Right lobe of liver (tissue), 6 donors: ENCODE measurements around the gene MAST2. TPM values are rescaled to one million over a fixed set of nuclear protein-coding genes. Genes with fewer than 3 reads are reported as not detected.
"Not testable (repeated sequence)": the region's sequence is repeated elsewhere in the genome, so short reads cannot be mapped to it uniquely, and the experiment has no call there.

ENCODE experiments used
- ATAC-seq, 4 donors: fragments of 200-7000 bp; cut with Tn5 transposase; one replicate each; pipeline ENCODE4 v1.9.1; 2020; ENCODE audit warnings: mild to moderate bottlenecking in 4 of 4, moderate library complexity in 4 of 4
- DNase-seq, 3 donors: peaks; one replicate each; pipeline ENCODE4 v3.0.0-alpha.2; 2020
- H3K27ac ChIP-seq, 3 donors: fragments of 200-600 bp; one replicate each; pipeline ENCODE4 v1.8.0; 2022
- H3K27me3 ChIP-seq, 2 donors: fragments of 200-600 bp; one replicate each; pipeline ENCODE4 v1.8.0; 2022
- H3K36me3 ChIP-seq, 4 donors: fragments of 200-600 bp; sonication (generic) in 1 of 4; one replicate each; pipeline versions ENCODE4 v1.5.1 to v1.8.0; 2017 to 2022; ENCODE audit warnings: control low read depth in 1 of 4
- H3K4me1 ChIP-seq, 4 donors: fragments of 200-600 bp; sonication (generic) in 1 of 4; one replicate each; pipeline versions ENCODE4 v1.5.1 to v1.8.0; 2017 to 2022; ENCODE audit warnings: control low read depth in 1 of 4
- H3K4me3 ChIP-seq, 3 donors: fragments of 200-600 bp; one replicate each; pipeline ENCODE4 v1.8.0; 2022
- H3K9me3 ChIP-seq, 4 donors: fragments of 200-600 bp; sonication (generic) in 1 of 4; one replicate each; pipeline versions ENCODE4 v1.5.1 to v1.8.0; 2017 to 2022; ENCODE audit warnings: control low read depth in 1 of 4
- CTCF ChIP-seq, 4 donors: fragments of 200-600 bp in 3 of 4; fragments of 450-650 bp in 1 of 4; IDR thresholded peaks; one replicate each; pipeline versions ENCODE4 v1.5.1 to v1.8.0; 2016 to 2022; ENCODE audit warnings: antibody characterized with exemption in 4 of 4, mild to moderate bottlenecking in 2 of 4
- POLR2A ChIP-seq: fragments of 450-650 bp; IDR thresholded peaks from one replicate; pipeline ENCODE4 v1.6.1; 2017; ENCODE audit warnings: antibody characterized with exemption, mild to moderate bottlenecking
- WGBS: methylation state at CpG from one replicate; pipeline ENCODE4 v1.1.6; 2018; ENCODE audit warnings: low coverage, low lambda C conversion rate; ENCODE audit not compliant: insufficient coverage; ENCODE audit errors: missing lambda C conversion rate; 5-methylcytosine and 5-hydroxymethylcytosine counted together
- intact Hi-C, 2 donors: fragments of 100-400 bp; cut with DNase I; formaldehyde crosslinking; loops; one replicate each; pipeline versions ENCODE4 v1.11.2 to v1.14.1; 2022
- total RNA-seq, 6 experiments: library from RNA; depleted of rRNA in 2 of 6; stranded (reverse); fragments of >200 nt in 2 of 6; fragmentation: NEBNext Ultra II Directional in 3 of 6; extraction: Animal tissue kit (Norgen Biotek cat#: 25700) in 3 of 6; gene quantifications; one replicate each; pipeline versions ENCODE4 v1.1.0 to v1.2.4, GENCODE V29; 2016 to 2023
- donor health status: DM: no; HTN: yes; CAD: no.
- donor health status: DM: no; HTN: no; CAD: no.
- donor health status: DM: no; HTN: no; CAD: no.
- donor health status: DM: no; HTN: yes; CAD: no.
- donor health status: DM: no; HTN: yes; CAD: no.

The MAST2 gene
- total RNA-seq, 6 experiments from 2014 or later = 9.9 to 14.9 (median 12.3) TPM

DNA sequence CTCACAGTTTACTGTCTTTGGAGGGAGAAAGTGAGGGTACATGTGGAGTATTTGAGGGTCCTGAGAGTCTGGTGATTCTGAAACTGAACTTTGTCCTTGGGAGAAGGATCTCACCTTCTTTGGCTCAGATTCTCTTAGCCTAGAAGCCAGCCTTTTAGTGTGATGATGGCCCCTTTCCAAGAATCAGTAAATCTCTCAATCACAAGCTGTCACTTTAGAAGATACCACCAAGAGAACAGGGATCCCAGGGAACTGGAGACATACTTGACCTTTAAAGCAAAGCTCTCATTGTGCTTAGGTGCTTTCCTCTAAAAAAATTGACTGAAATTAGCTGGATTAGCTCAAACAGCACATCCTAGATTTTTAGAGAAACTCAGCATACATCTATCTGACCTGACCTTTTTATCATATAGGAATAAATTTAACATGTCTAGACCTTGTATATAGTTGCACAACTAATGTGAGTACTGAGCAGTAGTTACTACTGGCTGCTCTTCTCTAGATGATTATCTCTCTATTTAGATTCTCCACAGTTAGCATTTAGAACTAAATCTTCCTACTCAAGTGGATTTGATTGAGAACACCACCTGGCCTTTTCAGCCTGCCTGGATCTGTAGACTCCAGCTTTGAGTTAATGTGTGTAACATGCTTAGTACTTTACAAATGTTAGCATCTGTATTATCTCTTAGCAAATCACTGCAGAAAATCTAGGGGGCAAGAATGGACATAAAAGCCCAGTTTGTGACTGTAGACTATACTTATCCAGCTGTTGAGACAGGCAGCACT, 157.7 kb downstream of the MAST2 start:
- Histone ChIP-seq H3K4me3 (no peak overlapping the region), H3K27me3 (no peaks in the 10 kb centered on the region), H3K9me3 (no peaks in the 10 kb centered on the region), H3K27ac (no peak overlapping the region), H3K4me1 (no peaks in the 10 kb centered on the region), H3K36me3 (no peaks in the 10 kb centered on the region)
- intact Hi-C loops = no loop called here
- no peak for DNase-seq
- TF ChIP-seq POLR2A = no peak
- no peak for ATAC-seq

- WGBS = 100% methylated on average over 4 of the region's 4 CpGs
- H3K4me3 ChIP-seq, ATAC-seq: not testable (repeated sequence)
These were observed 158.5 kb downstream of the MAST2 start for GRCh38 chr1:45961936-45962335.

GRCh38 chr1:45968941-45969666, 165.7 kb downstream of the MAST2 start:
- no peak for ATAC-seq
- WGBS = 89% methylated on average over 9 of the region's 9 CpGs

More at GRCh38 chr1:45961936-45962335, 158.5 kb downstream of the MAST2 start:
- H3K4me1 ChIP-seq, H3K9me3 ChIP-seq, H3K36me3 ChIP-seq, H3K27me3 ChIP-seq, DNase-seq, H3K27ac ChIP-seq, intact Hi-C loops: not testable (repeated sequence)

GRCh38 chr1:45969866-45970265, 166.5 kb downstream of the MAST2 start:
- ATAC-seq (no peak), DNase-seq (no peak)
- Histone ChIP-seq H3K4me3 (no peak overlapping the region), H3K9me3 (no peaks in the 10 kb centered on the region), H3K27ac (no peak overlapping the region), H3K4me1 (peaks cover 0 to 3% (median 0%) of the 10 kb centered on the region in 4 donors), H3K36me3 (no peaks in the 10 kb centered on the region), H3K27me3 (no peaks in the 10 kb centered on the region)
- intact Hi-C loops = no loop called here
- no peak for TF ChIP-seq CTCF (IDR thresholded peaks at IDR 0.05)
- TF ChIP-seq POLR2A = no peak
- 87% methylated on average over 3 of the region's 3 CpGs for WGBS

More at GRCh38 chr1:45968941-45969666, 165.7 kb downstream of the MAST2 start:
- H3K27ac ChIP-seq = no peak overlapping the region
- H3K9me3 ChIP-seq = no peaks in the 10 kb centered on the region
- H3K27me3 ChIP-seq = no peaks in the 10 kb centered on the region
- no peak for TF ChIP-seq POLR2A
- no peak for TF ChIP-seq CTCF (IDR thresholded peaks at IDR 0.05)
- no peak overlapping the region for H3K4me3 ChIP-seq
- no peak for DNase-seq
- no peaks in the 10 kb centered on the region for H3K4me1 ChIP-seq
- H3K36me3 ChIP-seq = no peaks in the 10 kb centered on the region
- intact Hi-C loops = no loop called here

DNA sequence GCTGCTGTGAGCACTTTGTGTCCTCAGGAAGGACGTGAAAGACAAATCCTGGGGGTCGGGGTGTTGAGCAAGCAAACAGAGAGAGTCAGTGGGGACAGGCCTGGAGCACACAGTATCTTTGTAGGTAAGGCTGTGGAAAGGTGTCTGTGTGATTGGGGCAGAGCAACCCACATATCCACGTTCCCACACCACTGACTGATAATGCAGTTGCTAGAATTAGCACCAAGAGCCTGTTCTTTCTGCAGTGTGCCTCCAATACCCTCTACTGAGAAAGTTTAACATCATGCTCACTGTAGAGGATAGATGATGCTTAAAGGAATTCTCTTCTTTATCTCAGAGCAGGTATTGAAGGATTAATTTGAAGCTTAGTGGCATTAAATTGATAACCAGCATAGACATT, 167.9 kb downstream of the MAST2 start:
- H3K27ac ChIP-seq = no peak overlapping the region
- no peaks in the 10 kb centered on the region for H3K9me3 ChIP-seq
- no peak for DNase-seq
- no peaks in the 10 kb centered on the region for H3K36me3 ChIP-seq
- intact Hi-C loops = no loop called here
- peaks cover 0 to 7% (median 0%) of the 10 kb centered on the region in 4 donors for H3K4me1 ChIP-seq
- ATAC-seq = no peak
- TF ChIP-seq POLR2A (no peak), CTCF (IDR thresholded peaks at IDR 0.05) (no peak)
- no peak overlapping the region for H3K4me3 ChIP-seq
- WGBS = 77% methylated on average over 3 of the region's 3 CpGs
- H3K27me3 ChIP-seq = no peaks in the 10 kb centered on the region
